ENCODE measurements around the gene ETS1. TPM values are rescaled to one million over a fixed set of nuclear protein-coding genes. Genes with fewer than 3 reads are reported as not detected.

Gene ETS1
- total RNA-seq, 4 donors from 2014 or later: 21.9 to 78.4 (median 31.3) TPM

- H3K27me3 ChIP-seq: no peaks in the 10 kb centered on the region
- no peak overlapping the region for H3K4me3 ChIP-seq
- no peak for DNase-seq
- peaks cover 0 to 18% (median 8%) of the 10 kb centered on the region in 4 donors for H3K4me1 ChIP-seq
- peak overlapping the region in 1 of 4 donors; percentile 12 for H3K27ac ChIP-seq
- no peaks in the 10 kb centered on the region for H3K9me3 ChIP-seq
- no peaks in the 10 kb centered on the region for H3K36me3 ChIP-seq
- TF ChIP-seq, protein P1, sequence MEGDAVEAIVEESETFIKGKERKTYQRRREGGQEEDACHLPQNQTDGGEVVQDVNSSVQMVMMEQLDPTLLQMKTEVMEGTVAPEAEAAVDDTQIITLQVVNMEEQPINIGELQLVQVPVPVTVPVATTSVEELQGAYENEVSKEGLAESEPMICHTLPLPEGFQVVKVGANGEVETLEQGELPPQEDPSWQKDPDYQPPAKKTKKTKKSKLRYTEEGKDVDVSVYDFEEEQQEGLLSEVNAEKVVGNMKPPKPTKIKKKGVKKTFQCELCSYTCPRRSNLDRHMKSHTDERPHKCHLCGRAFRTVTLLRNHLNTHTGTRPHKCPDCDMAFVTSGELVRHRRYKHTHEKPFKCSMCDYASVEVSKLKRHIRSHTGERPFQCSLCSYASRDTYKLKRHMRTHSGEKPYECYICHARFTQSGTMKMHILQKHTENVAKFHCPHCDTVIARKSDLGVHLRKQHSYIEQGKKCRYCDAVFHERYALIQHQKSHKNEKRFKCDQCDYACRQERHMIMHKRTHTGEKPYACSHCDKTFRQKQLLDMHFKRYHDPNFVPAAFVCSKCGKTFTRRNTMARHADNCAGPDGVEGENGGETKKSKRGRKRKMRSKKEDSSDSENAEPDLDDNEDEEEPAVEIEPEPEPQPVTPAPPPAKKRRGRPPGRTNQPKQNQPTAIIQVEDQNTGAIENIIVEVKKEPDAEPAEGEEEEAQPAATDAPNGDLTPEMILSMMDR (IDR thresholded peaks at IDR 0.05): no peak
- no peak for TF ChIP-seq POLR2A (IDR thresholded peaks at IDR 0.05)
Measured at GRCh38 chr11:128621601-128622501, 34.5 kb upstream of the ETS1 start.

GRCh38 chr11:128620309-128621100 is 33.1 kb upstream of the ETS1 start:
- DNase-seq: no peak
- no peaks in the 10 kb centered on the region for H3K9me3 ChIP-seq
- no peak overlapping the region for H3K4me3 ChIP-seq
- peaks cover 0 to 11% (median 4%) of the 10 kb centered on the region in 4 donors for H3K4me1 ChIP-seq
- no peaks in the 10 kb centered on the region for H3K36me3 ChIP-seq
- no peaks in the 10 kb centered on the region for H3K27me3 ChIP-seq
- peak overlapping the region in 1 of 4 donors; percentile 32 for H3K27ac ChIP-seq
- no peak for TF ChIP-seq POLR2A (IDR thresholded peaks at IDR 0.05)
- TF ChIP-seq, protein P1 (IDR thresholded peaks at IDR 0.05): no peak

- no peaks in the 10 kb centered on the region for H3K9me3 ChIP-seq
- H3K4me1 ChIP-seq: peaks cover 0 to 3% (median under 1%) of the 10 kb centered on the region in 4 donors
- DNase-seq: no peak
- H3K4me3 ChIP-seq: no peak overlapping the region
- H3K27ac ChIP-seq: peak overlapping the region in 1 of 4 donors; percentile 32
- no peaks in the 10 kb centered on the region for H3K36me3 ChIP-seq
- TF ChIP-seq POLR2A (IDR thresholded peaks at IDR 0.05): no peak
- TF ChIP-seq, protein P1 (IDR thresholded peaks at IDR 0.05): no peak
- H3K27me3 ChIP-seq: no peaks in the 10 kb centered on the region
Measured at GRCh38 chr11:128619540-128620308, 32.4 kb upstream of the ETS1 start.

GRCh38 chr11:128619007-128619406 is 31.6 kb upstream of the ETS1 start:
- Histone ChIP-seq H3K9me3 (no peaks in the 10 kb centered on the region), H3K27me3 (no peaks in the 10 kb centered on the region), H3K27ac (no peak overlapping the region), H3K36me3 (no peaks in the 10 kb centered on the region), H3K4me3 (no peak overlapping the region), H3K4me1 (no peaks in the 10 kb centered on the region)
- TF ChIP-seq, protein P1 (IDR thresholded peaks at IDR 0.05): no peak
- no peak for TF ChIP-seq POLR2A (IDR thresholded peaks at IDR 0.05)
- DNase-seq: no peak

- Histone ChIP-seq H3K4me1 (peaks cover 0 to 2% (median 0%) of the 10 kb centered on the region in 4 donors), H3K27me3 (no peaks in the 10 kb centered on the region), H3K4me3 (no peak overlapping the region), H3K36me3 (no peaks in the 10 kb centered on the region), H3K9me3 (no peaks in the 10 kb centered on the region), H3K27ac (no peak overlapping the region)
- no peak for TF ChIP-seq POLR2A (IDR thresholded peaks at IDR 0.05)
- TF ChIP-seq, protein P1 (IDR thresholded peaks at IDR 0.05): no peak
- DNase-seq: no peak
Measured at GRCh38 chr11:128618603-128619002, 31.2 kb upstream of the ETS1 start.

Data from Peyer's patch (tissue), 4 donors.